ENCODE results near the gene PLA2G2D. TPM values are rescaled to one million over a fixed set of nuclear protein-coding genes. Genes with fewer than 3 reads are reported as not detected.

The PLA2G2D gene
- polyA plus RNA-seq, 10 donors, result 0.05 to 0.20 (median 0.11) TPM; not detected in 6

- DNase-seq, result no peak
These were observed 3.9 kb downstream of the PLA2G2D start for GRCh38 chr1:20115479-20115878.

DNA sequence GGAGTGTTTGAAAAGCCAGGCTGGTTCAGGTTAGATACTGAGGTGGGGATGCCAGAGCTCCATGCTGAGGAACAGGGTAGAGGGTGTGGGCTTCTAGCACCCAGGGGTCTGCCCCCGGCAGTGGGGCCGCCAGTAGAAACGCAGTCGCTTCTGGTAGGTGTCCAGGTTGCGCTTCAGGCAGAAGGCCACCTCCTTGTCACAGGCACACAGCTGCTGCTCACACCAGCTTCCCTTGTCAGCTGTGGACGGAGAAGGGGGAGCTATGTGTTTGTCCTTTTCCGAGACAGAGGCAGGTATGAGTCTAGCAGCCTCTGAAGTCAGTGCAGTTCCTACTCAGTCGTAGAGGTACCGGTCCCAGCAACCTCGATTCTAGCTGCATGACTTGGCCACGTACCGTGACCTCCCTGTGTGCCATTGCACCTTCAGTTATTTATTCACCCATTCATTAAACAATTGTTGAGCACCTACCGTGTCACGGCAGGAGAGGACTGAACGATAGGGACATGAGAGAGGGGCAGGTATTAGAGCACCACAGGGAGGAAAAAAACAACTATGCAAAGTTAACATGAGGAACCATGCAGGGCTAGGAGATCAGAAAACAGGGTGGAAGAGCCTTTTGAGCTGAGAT is 5.2 kb downstream of the PLA2G2D start:
- no peak for DNase-seq

GRCh38 chr1:20112279-20113000 is 6.9 kb downstream of the PLA2G2D start:
- no peak for DNase-seq

GRCh38 chr1:20111452-20111851 is 7.9 kb downstream of the PLA2G2D start:
- DNase-seq, result no peak

- DNase-seq, result no peak
These were observed 8.7 kb downstream of the PLA2G2D start for GRCh38 chr1:20110679-20111078.

- DNase-seq, result no peak
These were observed 10.0 kb downstream of the PLA2G2D start for GRCh38 chr1:20109223-20109856.

GRCh38 chr1:20108366-20109123 is 10.8 kb downstream of the PLA2G2D start:
- DNase-seq, result no peak

DNA sequence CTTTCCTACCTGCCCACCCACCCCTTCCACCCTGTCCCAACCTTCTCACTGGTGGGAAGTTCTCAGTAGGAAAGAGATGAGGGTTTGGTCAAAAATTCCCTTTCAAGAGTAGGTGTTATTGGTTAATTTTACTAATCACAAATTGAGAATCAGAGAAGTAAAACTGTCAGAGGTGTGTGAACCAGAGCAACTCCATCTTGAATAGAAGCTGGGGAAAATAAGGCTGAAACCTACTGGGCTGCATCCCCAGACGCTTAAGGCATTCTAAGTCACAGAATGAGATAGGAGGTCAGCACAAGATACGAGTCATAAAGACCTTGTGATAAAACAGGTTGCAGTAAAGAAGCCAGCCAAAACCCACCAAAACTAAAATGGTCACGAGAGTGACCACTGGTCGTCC is 11.5 kb downstream of the PLA2G2D start:
- DNase-seq, result no peak

DNA sequence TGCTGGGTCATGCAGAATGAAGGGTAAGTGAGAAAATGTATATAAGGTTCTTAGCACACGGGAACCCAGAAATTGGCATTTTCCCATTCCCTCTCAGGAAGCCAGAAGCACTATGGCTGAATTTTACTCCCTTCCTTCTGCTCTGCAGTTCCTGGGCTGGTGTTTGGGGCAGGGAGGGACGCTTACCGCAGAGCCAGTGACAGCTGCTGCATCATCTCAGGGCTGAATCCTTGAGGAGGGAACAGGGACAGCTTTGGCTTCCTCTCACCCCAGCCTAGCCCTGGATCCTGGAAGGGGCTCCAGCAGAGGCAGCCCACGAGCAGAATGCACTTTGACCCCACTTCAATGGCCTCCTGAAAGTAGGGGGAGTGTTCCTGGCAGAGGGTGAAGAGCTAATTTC is 12.0 kb downstream of the PLA2G2D start:
- no peak for DNase-seq

- no peak for DNase-seq
These were observed 13.5 kb downstream of the PLA2G2D start for GRCh38 chr1:20105856-20106255.

DNA sequence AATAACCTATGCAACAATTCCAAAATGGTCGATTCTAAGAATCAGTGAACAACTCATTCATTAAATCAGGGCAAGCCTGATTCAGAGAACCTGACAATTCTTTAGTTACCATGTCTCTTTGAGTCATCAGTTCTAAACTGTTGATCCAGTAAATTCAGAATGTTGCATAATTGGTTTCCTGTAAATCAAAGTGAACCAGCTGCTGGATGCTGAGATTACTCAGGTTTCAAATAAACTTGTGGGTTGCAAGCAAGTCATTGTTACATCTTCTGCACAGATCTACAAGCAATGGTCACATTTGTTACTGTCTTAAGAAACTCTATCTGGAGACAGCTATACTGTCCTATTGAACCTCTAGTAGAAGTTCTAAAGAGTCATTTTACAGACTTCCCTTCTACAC is 16.5 kb downstream of the PLA2G2D start:
- no peak for DNase-seq

GRCh38 chr1:20100632-20101355 is 18.5 kb downstream of the PLA2G2D start:
- DNase-seq, result peak in 2 of 3 donors; percentile 16 to 38

GRCh38 chr1:20099533-20099932 is 19.8 kb downstream of the PLA2G2D start:
- no peak for DNase-seq

DNA sequence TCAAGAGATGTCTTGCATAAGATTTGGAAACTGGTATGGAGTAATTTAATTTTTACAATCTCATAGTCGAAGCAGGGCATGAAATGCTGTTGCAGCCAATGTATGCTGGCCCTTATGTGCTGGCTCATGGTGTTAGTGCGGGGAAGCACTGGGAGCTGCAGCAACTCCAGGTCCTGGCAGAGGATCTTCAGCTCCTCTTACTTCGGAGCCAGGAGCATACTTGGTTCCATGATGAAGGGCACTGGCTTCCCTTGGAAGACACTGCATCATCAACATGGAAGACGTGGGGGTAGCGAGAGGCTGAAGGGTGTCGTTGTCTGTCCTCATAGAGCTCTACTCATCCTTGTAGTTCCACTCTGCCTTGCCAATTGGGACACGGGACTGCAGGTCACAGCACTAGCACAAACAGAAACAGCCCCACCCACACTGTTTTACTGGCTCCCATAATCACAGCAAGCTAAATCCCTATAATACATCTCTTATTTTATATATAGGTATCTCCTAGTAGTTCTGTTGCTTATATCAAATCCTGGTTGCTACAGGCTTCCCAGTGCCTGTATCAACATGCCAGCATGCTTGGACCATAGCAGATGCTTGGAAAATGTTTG is 22.4 kb downstream of the PLA2G2D start:
- DNase-seq, result no peak

GRCh38 chr1:20095564-20096434 is 23.5 kb downstream of the PLA2G2D start:
- no peak for DNase-seq

GRCh38 chr1:20093940-20094391 is 25.4 kb downstream of the PLA2G2D start:
- DNase-seq, result peak; percentile 8 to 68 (median 19)

GRCh38 chr1:20093303-20093702 is 26.0 kb downstream of the PLA2G2D start:
- no peak for DNase-seq

GRCh38 chr1:20090641-20091040 is 28.7 kb downstream of the PLA2G2D start:
- DNase-seq, result no peak

DNA sequence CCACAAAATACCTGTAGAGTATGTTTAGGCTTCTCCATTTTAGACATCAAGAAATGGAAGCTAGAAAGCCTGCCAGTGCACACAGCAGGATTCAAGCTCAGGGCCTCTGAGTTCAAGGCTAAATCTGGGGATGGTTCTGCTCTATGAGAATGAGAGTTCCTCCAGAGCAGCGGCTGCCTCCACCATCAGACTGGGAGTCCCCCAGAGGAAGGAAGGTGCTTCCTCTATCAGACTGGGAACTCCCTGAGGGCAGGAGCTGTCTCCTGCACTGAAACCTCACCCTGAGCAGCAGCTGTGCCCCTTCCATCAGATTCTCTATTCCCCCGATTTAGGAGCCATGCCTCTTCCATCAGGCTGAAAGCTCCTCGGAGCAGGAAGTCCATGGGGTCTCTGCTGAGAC is 29.2 kb downstream of the PLA2G2D start:
- DNase-seq, result no peak
